ENCODE results near the gene ANKRD17.

The ANKRD17 gene

GRCh38 chr4:73036123-73036522 is 222.5 kb downstream of the ANKRD17 start:
- H3K4me3 ChIP-seq (ENCODE audit: low read depth in 1 of 2, low read length in 2 of 2), result no peak overlapping the region
- H3K27me3 ChIP-seq (ENCODE audit: control insufficient read depth in 1 of 2, insufficient read depth in 2 of 2, low read length in 2 of 2), result no peaks in the 10 kb centered on the region
- no peaks in the 10 kb centered on the region for H3K36me3 ChIP-seq (ENCODE audit: control insufficient read depth in 1 of 2, insufficient read depth in 2 of 2, low read length in 2 of 2)
- peaks cover 2 to 11% of the 10 kb centered on the region in 2 donors for H3K9me3 ChIP-seq (ENCODE audit: control insufficient read depth in 1 of 2, low read length in 2 of 2)
- no peak overlapping the region for H3K9ac ChIP-seq (ENCODE audit: low read depth in 1 of 2, low read length in 2 of 2)
- H3K27ac ChIP-seq (ENCODE audit: low read depth, low read length), result no peak overlapping the region
- H3K4me1 ChIP-seq (ENCODE audit: control insufficient read depth in 1 of 2, insufficient read depth in 2 of 2, low read length in 2 of 2), result no peaks in the 10 kb centered on the region

GRCh38 chr4:73034896-73035295 is 223.7 kb downstream of the ANKRD17 start:
- H3K9me3 ChIP-seq (ENCODE audit: control insufficient read depth in 1 of 2, low read length in 2 of 2), result peaks cover 2 to 11% of the 10 kb centered on the region in 2 donors

GRCh38 chr4:73028621-73029020 is 230.0 kb downstream of the ANKRD17 start:
- Histone ChIP-seq H3K4me1 (ENCODE audit: control insufficient read depth in 1 of 2, insufficient read depth in 2 of 2, low read length in 2 of 2) (no peaks in the 10 kb centered on the region), H3K4me3 (ENCODE audit: low read depth in 1 of 2, low read length in 2 of 2) (no peak overlapping the region), H3K27me3 (ENCODE audit: control insufficient read depth in 1 of 2, insufficient read depth in 2 of 2, low read length in 2 of 2) (no peaks in the 10 kb centered on the region), H3K9me3 (ENCODE audit: control insufficient read depth in 1 of 2, low read length in 2 of 2) (no peaks in the 10 kb centered on the region), H3K36me3 (ENCODE audit: control insufficient read depth in 1 of 2, insufficient read depth in 2 of 2, low read length in 2 of 2) (no peaks in the 10 kb centered on the region), H3K27ac (ENCODE audit: low read depth, low read length) (no peak overlapping the region), H3K9ac (ENCODE audit: low read depth in 1 of 2, low read length in 2 of 2) (no peak overlapping the region)

More at GRCh38 chr4:73034896-73035295, 223.7 kb downstream of the ANKRD17 start:
- Histone ChIP-seq H3K27ac (ENCODE audit: low read depth, low read length) (no peak overlapping the region), H3K36me3 (ENCODE audit: control insufficient read depth in 1 of 2, insufficient read depth in 2 of 2, low read length in 2 of 2) (no peaks in the 10 kb centered on the region), H3K4me1 (ENCODE audit: control insufficient read depth in 1 of 2, insufficient read depth in 2 of 2, low read length in 2 of 2) (no peaks in the 10 kb centered on the region), H3K4me3 (ENCODE audit: low read depth in 1 of 2, low read length in 2 of 2) (no peak overlapping the region), H3K9ac (ENCODE audit: low read depth in 1 of 2, low read length in 2 of 2) (no peak overlapping the region), H3K27me3 (ENCODE audit: control insufficient read depth in 1 of 2, insufficient read depth in 2 of 2, low read length in 2 of 2) (no peaks in the 10 kb centered on the region)

All from duodenal mucosa (tissue), 2 donors.